HG03066 (cell line): Measurements from ENCODE around the gene KCNJ12.
"Not testable (repeated sequence)": the region's sequence is repeated elsewhere in the genome, so short reads cannot be mapped to it uniquely, and the experiment has no call there.

Source experiments
- ATAC-seq: cut with Tn5 transposase; IDR thresholded peaks from one replicate; pipeline ENCODE4 v1.9.1; 2021; ENCODE audit warnings: low read depth; ENCODE audit not compliant: unreplicated experiment

The KCNJ12 gene

DNA sequence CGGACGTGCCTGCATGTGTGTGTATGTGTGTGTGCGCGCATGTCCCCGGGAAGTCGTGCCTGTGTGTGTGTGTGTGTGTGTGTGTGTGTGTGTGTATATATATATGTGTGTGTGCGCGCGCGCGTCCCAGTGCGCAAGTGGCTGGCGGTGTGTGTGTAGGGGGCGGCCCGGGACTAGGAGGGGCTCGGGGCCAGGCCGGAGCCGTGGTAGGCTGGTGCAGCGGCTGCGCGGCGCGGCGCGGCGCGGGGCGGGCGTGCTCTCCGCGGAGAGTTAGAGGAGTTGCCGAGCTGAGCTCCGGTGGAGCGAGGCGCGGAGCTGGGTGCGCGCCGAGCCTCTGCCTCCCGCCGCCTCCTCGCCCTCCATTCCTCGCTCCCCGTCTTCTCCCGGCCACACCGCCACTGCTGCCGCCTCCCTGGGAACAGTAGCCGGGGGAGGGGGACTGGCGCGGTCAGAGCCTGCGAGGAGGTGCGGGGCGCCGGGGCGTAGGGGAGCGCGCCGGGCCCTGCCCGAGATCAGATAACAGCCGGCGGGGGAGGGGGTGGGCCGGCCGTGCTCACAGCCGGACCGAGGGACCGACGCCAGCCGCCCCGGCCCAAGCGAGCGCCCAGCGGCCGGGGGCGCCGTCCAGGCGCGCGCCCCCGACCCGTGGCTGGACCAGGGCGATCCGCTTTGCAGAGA lies at the start of gene KCNJ12:
Gene KCNJ12 (plus strand): TSS at position 277 of the 678 bp plus-strand sequence. CDS start 38,986 bp downstream, outside the sequence.
- ATAC-seq, result no peak

DNA sequence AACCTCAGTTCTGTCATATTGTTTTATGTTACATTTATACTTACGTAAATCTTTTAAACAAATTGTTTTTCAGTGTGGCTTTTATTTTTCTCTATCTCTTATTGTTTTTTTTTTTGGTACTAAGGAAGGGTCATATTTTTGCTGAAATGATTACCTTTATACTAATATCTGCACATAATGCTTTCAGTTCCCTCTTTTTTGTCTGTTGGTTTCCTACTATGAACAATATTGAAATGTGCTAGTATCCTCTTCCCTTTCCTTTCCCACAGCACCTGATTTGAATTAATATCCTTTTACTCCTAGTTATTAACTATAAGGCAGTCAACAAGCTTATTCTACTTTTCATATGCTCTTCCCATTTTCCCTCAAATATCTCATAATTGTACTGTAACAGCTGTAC lies 48.2 kb upstream of the KCNJ12 start:
- not testable (repeated sequence) for ATAC-seq

GRCh38 chr17:21328778-21329177 lies 47.4 kb upstream of the KCNJ12 start:
- ATAC-seq, result not testable (repeated sequence)

- no peak for ATAC-seq
Observed at GRCh38 chr17:21330436-21331160, 45.6 kb upstream of the KCNJ12 start.

- not testable (repeated sequence) for ATAC-seq
Observed at GRCh38 chr17:21336541-21337294, 39.4 kb upstream of the KCNJ12 start.

GRCh38 chr17:21337981-21338625 lies 38.1 kb upstream of the KCNJ12 start:
- not testable (repeated sequence) for ATAC-seq

- ATAC-seq, result no peak
Observed at GRCh38 chr17:21339011-21339410, 37.1 kb upstream of the KCNJ12 start.

DNA sequence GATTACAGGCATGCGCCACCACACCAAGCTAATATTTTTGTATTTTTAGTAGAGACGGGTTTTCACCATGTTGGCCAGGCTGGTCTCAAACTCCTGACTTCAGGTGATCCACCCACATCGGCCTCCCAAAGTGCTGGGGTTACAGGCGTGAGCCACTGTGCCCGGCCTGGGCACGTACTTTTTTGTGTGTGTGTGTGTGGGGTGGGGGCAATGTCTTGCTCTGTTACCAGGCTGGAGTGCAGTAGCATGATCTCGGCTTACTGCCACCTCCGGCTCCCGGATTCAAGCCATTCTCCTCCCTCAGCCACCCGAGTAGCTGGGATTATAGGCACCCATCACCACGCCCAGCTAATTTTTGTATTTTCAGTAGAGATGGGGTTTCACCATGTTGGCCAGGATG lies 36.6 kb upstream of the KCNJ12 start:
- not testable (repeated sequence) for ATAC-seq

GRCh38 chr17:21340407-21340806 lies 35.8 kb upstream of the KCNJ12 start:
- not testable (repeated sequence) for ATAC-seq

- ATAC-seq, result not testable (repeated sequence)
Observed at GRCh38 chr17:21341279-21341678, 34.9 kb upstream of the KCNJ12 start.

DNA sequence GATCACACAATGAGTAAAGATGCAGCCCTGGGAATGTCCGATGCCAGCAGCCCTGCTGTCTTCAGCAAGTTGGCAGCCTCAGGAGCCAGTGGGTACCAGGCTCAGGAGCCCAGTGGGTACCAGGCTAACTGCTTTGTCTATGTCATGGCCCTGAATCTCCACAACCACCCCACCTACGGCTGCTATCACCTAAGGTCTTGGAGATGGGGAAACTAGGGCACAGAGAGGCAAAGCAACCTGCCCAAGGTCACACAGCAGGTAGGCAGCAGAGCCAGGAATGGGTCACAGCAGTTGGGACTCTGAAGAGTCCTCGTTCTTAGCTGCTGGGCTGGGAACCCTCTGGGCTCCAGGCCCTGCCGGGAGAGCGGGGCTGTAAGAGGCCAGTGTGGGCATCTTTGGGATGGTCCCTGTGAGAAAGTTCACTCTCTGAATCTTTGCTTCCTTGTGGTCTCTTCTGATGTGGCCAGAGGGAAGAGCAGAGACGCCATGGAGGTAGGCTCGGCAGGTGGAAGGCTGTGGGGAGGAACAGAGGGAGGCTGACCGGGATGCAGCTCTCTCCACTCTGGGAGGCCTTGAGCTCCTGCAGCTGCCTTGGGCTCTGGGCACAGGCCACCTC lies 34.1 kb upstream of the KCNJ12 start:
- ATAC-seq, result not testable (repeated sequence)

DNA sequence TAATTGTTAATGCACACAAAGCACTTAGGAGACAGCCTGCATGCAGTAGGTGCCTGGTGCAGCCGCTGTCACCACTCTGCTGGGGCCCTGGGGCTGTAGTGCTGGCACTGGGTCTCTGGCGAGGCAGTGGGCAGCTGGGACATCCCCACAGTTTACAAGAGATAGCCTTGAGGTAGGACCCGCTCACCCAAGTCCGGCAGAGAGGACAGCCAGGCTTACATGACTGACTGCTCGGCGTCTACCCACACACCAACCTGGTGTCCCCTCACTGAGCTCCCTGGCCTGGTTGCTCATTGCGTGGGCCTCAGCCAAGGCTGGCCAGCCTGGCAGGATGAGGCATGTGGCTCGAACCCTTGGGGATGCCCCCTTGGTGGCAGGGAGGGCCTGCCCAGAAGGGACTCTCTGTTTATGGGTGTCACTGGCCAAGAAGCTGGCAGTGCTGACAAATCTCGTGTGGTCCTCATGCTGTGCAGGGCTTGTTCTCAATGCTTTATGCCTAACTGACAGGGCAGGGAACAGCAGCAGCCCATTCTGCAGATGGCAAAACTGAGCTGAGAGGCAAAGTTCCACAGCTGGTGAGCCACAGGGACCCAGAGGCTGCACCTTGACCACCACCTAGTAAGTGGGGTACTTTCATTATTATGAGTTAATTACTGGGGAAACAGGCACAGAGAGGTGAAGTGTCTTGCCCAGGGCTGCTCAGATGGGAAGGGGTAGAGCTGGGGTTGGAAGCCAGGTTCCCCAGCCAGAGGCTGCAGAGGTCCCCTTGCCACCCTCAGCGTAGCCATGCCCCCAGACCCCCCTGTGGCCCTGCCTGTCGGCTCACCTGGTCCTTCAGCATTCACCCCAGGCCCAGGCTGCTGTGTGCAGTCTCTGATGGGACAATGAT lies 32.9 kb upstream of the KCNJ12 start:
- ATAC-seq, result not testable (repeated sequence)

- not testable (repeated sequence) for ATAC-seq
Observed at GRCh38 chr17:21344801-21345200, 31.4 kb upstream of the KCNJ12 start.

- no peak for ATAC-seq
Observed at GRCh38 chr17:21345236-21345635, 30.9 kb upstream of the KCNJ12 start.

DNA sequence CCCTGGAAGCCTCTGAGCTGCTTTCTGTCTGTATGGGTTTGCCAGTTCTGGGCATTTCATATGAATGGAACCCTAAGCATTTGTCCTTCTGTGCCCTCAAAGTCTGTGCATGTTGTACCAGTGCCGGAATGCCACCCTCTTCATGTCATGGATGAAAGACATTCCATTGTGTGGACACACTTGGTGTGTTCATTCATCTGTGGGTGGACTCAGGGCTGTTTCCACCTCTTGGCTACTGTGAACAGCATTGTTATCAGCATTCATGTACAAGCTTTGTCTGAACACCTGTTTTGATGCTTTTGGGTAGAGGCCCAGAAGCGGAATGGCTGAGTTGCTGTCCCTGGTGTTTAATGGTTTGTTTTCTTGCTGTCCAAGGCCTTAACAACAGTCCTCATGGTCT lies 30.1 kb upstream of the KCNJ12 start:
- not testable (repeated sequence) for ATAC-seq

GRCh38 chr17:21346651-21347250 lies 29.4 kb upstream of the KCNJ12 start:
- ATAC-seq, result not testable (repeated sequence)

DNA sequence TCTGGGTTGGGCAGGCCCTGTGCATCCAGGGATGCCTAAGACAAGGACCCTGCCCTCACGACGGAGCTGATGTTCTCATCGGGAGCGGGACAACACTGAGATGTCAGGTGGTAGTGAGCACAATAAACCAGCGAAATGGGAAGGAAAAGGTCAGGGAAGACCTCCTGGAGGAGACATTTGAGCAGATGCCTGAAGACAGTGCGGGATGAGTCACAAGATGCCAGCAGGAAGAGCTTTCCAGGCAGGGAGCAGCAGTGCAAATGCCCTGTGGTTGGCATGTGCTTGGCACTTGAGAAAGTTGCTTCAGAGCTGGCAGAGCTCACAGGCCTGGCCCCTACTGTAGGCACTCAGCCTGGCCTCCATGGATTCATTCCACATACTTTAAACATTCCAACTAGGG lies 28.5 kb upstream of the KCNJ12 start:
- ATAC-seq, result not testable (repeated sequence)

DNA sequence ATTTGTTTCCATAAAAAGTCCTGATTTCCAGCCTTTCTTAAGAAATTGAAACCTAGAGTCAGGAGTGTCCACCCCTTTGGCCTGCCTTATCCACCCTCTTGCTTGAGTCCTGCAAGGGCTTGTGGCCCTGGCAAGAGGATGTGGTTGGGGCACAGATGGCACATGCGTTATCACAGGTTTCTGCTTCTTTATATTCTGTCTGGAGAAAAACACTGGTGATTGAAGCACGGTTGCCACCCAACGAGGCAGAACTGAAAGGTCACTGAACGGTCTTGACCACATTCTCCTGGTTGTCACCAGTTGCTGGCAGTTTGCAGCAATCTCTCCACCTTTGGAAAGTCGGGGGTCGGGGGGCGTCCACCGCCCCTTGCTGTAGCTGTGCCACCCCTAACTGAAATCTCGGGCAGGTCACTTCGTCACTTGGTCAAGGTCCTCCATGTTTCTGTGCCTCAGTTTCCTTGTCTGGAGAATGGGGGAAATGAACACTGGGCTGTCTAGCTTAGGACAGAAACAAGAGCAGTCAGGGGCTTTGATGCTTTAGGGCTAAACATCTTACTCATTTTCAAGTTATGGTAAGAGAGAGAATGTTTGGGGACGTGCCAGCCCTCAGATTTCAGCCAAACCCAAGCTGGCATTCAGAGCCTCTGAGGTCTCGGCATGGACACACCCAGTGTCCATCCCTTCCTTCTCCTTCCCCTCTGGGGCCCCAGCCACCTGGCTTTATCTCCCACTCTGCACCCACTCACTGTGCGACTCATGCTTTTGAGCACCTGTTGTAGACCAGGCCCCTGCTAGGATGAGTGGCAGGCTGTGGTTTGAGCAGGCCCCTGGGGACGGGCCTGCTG lies 27.9 kb upstream of the KCNJ12 start:
- peak; percentile 48 for ATAC-seq
